HuH-7.5 (cell line): Measurements from ENCODE around the gene ASB18.

Experiments
- DNase-seq: peaks from one replicate; pipeline ENCODE4 v3.0.0; 2011; ENCODE audit warnings: low spot score

Gene ASB18

DNA sequence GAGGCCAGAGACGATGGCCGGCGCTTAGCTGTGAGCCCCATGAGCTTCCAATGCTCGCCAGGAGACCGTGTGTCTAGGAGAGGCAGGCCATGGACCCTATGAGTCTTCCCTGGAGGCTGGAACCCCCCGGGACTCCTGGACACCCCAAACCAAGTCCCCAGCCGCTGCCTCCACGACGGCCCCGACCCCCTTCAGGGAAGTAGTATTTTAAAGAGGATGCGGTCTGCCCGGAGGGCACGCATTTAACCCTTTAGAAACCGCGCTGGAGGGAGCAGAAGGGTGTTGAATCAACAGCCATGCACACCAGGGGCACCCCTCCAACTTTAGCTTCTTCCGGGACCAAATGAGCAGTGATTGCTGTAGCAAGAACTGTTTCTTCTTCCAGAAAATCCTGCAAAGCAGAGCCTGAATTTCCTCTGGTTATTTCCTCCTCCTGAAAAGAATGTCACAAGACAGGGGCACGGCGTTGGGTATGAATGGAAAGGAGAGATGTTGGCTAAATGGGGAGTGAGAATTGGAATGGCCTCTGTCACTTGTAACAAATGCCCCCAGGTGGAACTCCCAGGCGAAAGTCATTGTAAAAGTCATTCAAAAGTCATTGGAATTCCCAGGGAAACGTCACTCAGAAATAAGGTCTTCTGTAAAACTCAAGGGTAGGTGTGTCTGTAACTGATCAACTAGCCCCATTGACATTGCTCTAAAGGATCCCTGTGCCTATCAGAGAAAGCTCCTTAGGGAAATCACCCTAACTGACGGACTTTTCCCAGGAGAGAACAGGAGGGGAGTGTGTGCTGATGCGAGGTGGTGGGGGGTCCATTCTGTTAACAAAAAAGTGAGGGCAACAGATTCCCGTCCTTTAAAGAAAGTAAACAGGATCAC, 90.2 kb downstream of the ASB18 start:
- peak; percentile 16 for DNase-seq

DNA sequence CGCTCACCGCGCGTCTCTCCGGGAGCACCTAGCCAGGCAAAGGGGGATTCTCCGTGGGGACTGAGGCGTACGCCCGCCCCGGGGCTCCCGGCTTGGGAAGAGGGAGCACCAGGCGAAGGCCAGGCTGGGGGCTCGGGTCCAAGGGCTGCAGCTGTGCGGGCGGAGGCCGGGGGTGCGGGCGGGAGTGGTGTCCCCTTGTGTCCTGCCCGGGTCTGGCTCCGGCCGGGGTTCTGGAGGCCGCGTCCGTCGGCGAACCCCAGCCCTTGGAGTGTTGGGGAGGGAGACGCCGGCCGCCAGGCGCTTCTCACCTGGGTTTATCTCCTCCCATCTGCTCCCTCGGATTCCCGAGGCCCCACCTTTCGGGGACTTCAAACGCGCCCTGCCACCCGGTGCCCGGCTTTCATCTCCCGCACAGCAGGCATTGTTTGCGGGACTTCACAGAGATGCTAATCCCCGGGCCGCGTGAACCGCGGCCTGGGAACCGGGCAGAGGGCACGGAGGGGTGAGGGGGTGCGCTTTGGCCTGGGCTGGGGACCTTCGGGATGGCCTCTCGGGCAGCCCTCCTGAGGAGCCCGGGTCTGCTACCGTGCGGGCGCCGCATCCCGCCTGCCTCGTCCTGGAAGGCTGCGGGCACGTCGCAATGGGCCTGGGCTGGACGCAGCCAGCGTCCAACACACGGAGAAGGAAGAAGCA, 91.0 kb downstream of the ASB18 start:
- no peak for DNase-seq

DNA sequence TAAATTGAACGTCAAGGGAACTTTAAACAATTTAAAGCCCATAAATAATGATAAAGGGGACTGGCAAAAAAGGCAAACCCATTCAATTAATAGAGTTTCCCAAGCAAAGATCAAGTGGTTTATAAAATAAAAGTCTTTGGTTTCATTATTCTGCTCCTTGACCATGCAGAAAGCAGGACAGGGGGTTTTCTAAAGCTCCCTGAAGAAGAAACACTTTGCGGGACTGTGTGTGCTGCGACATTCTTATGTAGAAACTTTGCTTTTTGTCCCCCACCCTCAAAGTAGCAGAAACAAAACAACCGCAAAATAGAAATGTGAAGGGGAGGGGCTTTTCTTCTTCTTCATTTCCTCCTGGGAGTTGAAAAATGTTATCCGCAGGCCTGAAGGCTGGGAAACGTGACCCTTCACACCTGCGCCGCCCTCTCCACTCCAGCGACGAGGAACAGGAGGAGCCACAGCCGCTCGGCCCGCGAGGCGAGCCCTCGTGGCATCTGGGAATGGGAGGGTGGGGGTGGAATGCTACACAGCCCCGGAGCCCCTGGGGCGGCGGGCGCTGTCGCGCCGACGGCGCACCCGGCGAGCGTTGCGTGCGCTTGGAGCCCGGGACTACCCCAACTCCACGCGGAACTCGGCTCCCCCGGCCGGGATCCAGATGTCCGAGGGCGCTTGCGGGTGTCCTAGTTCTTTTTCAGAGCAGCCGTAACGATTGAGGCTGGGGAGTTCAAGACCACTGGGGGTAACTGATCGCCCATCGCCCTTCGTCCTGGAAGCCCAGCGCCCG, 91.8 kb downstream of the ASB18 start:
- no peak for DNase-seq

DNA sequence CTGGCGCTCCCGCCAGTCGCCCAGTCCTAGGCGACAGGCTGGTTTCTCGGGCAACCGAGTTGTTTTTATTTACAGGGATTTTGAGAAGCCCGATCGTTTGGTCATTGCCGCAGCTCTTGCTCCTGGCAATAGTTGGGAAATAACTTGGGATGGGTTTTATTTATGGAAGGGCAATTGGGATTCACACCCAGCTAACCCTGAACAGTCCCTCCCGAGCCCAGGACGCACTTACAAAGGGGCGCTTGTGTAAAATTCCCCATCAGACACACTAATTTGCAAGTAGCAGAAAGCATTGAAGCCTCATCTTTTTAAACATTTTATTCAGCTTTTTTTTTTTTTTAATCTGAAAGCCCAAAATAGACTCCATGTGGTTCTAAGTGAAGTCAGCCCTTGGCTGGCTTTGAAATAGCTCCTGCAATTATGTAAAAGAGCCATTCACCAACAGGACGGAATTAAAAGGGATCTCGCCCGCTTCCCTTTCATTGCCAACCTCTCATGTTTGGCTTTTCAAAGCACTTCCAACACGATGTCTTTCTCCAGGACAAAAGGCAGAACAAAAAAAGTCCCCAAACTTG, 92.4 kb downstream of the ASB18 start:
- peak; percentile 27 for DNase-seq

DNA sequence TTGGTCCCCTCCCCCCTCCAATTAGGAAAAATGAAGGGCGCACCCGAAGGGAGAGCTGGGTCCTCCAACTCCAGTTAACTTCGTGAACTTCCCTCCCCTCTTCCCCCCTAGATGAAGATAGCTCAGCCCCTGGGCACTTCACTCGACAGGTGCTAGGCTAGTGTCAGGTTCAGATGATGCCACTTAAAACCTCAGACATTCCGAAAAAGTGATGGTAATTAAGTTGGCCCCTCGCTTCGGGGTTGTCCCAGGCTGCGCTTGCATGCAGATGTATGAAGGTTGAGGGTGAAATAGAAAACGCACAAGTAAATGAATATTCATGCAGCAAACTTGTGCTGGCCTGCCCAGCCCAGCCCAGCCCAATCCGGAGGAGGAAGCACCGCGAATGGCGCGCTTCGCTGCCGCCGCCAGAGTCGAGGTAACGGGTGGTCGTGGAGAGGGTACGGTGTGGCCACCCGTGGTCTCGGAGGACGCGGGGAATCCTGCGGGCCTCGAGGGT, 93.0 kb downstream of the ASB18 start:
- peak; percentile 20 for DNase-seq

DNA sequence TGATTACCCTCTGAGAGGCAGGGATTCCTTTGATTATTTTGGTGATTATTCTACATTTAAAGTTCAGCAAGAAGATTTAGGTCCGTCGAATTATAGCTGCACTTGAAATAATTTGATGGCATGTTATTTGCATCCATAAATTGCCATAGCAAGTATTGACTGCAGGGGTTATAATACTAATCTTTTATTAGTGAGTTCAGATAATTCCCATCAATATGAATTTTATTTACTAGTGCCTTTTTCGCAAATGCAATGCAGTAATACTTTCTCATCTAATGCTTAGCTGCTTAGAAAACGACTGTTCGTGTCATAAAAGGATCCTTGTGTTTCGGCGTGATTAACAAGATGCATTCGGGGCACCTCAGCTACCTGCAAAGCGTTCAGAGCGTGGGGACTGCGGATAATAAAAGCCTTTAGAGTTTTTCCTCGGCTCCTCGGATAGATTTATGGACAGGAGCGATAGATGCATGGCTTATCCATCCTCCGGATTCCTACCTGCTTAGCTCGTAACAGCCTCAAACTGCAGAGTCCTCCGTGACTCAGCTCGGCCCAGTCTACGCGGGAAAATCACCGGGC, 93.5 kb downstream of the ASB18 start:
- DNase-seq: peak; percentile 18

DNA sequence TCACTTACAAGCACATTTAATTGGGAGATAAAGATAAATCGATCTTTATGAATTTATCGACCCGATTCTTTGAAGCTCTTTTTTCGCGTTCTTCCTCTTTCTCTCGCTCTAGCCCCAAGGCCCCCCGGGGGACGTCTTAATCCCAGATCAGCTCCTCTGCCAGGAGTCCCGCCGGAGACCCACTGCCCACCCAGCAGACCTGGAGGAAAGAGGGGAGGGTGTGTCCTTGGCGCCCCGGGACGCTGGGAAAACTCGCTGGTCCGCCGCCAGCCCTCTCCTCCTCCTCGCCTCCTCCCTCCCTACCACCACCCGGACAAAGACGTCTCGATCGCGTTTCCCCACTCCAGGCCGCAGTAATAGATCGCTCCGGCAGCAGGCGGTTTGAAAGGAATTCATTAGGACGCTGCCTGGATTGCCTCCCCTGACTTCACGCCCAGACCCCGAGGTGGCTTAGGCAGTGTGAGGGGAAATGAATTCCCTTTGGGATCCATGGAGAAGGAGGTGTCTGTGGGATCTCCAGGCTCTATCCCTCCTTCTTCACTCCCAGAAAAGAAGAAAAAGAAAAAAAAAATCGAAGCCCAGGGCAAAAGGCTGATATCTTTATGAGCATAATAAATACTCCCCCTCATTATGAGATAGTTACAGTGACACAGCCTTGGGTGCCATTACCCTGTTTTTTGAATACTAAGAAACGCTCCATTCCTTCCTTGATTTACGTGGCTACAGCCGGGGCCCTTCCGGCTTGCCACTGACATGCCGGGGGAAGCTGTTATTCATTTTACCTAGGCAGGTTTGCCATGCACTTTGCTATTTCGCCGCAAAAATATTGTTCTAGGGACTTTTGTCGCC, 94.2 kb downstream of the ASB18 start:
- DNase-seq: peak; percentile 33

DNA sequence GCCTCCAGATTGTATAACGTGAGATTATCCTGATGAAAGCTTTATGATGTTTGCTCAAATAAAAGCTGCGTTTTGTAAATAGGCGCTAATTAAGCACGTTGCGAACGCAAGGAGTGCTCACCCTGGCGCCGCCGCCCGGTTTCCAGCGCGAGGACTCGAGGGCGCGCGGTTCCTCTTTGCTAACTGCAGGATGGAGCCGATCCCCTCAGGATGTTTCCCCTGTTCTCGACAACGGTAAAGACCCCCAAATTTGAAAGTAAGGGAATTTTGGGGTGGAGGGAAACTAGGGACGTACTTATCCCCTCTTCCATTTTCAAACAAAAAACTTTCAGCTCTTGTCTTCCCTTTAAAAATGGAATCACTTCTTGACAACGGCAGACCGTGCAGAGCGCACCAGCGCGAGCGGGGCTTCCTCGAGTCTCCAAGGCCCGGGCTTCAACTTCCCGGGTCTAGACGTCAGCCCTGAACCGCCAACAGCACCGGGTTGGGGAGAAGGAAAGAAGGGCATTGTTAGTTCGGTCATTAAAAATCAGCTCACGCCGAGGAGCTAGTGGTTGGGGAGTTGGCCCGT, 95.0 kb downstream of the ASB18 start:
- DNase-seq: no peak

DNA sequence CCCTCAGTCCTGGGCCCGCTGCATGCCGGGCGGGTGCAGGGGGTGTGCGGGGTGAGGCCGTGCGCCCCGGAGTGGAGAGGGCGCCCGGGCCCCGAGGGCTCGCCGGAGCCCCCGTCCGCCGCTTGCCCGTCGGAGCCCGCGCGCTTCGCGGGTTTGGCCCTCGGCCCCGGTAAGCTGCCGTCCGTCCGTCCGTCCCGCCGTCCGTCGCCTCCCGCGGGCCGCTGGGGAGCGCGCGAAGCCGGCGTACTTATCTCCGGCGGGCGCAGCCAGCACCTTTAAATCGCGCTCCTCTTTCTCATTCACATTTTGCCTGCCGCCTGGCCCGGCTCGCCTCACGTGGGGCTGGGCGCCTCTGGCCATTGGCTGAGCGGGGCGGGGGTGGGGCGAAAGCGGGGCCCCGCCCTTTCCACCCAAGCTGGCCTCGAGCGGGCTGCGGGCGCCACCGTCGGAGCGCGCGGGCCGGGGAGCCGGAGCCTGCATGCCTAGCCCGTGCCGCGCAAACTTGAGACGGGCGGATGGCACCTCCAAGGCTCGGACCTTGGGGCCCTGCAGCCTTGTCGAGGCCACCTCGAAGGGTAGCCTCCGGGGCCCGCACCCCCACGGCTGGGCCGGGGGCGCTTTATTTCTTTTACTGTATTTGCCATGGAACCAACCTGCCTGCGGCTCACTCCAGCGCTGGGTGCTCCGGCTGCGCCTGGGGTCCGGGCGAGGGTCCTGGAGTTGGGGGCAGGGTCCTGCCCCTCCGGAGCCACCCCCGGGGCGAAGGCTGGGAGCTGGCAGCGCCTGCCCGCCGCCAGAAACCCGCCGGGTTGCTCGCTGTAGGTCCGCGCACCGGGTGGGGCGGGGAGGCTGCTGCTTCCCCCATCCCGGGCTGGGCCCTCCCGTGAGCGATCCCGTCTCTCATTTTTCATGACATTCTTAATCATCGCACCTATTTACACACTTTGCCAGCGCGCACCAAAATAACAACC, 95.8 kb downstream of the ASB18 start, which contains the start of gene GBX2:
Gene GBX2 (minus strand): TSS at position 277 of the 971 bp plus-strand sequence. CDS start 415 bp downstream, outside the sequence.
- DNase-seq: peak; percentile 43

DNA sequence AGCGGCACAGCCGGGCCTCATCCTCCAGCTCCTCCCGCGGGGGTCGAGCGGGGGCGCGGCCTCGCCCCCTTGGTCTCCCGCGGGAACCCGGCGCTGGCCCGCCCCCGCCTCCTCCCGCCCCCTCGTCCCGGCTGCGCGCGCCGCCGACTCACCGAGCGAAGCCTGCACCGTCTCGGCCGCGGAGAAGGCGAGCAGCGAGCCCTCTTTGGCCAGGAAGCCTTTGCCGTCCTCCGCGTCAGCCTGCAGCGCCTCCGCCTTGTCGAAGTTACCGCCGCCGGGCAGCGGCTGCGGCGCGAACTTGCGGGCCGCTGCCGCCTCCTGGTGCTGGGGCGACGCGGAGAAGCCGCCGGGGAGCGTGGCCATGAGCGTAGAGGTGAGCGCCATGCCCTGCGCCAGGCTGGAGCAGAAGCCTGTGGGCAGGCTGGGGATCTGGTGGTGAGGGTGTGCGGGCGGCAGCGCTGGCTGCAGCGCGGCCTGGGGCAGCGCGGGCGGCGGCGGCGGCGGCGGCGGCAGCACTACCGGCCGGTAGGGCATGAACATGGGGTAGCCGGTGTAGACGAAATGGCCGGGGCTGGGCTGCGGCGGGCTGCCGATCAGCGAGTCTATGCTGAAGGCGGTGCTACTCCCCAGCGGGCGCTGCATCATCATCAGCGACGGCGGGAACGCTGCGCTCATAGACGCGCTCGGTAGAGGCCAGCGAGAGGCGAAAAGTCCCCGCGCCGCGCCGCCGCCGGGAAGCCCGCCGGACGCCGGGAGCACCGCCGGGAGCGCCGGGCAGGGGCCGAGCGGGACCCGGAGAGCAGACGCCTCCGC, 96.7 kb downstream of the ASB18 start:
- peak; percentile 77 for DNase-seq

DNA sequence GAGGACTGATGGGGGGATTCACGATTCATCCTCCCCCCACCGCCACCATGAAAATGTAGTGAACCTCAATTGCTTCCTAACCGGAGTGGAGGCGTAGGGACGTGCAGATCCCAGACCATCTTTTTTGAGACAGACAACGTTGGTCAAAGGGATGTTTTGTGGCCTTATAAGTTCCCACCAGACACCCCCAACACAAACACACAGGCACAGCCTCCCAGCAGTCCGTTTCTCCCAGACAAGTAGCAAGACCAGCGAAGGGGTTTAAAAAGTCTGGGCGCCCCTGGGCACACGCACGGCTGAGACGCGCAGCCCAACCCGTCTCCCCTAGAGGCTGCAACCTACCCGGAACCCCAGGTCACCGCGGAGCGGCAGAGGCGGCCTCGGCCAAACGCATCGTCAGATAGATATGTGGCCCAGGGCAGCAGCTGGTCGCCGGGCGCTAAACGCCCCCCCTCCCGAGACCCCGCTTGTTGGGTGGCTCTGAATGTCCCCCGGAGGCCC, 97.4 kb downstream of the ASB18 start:
- DNase-seq: peak; percentile 46

DNA sequence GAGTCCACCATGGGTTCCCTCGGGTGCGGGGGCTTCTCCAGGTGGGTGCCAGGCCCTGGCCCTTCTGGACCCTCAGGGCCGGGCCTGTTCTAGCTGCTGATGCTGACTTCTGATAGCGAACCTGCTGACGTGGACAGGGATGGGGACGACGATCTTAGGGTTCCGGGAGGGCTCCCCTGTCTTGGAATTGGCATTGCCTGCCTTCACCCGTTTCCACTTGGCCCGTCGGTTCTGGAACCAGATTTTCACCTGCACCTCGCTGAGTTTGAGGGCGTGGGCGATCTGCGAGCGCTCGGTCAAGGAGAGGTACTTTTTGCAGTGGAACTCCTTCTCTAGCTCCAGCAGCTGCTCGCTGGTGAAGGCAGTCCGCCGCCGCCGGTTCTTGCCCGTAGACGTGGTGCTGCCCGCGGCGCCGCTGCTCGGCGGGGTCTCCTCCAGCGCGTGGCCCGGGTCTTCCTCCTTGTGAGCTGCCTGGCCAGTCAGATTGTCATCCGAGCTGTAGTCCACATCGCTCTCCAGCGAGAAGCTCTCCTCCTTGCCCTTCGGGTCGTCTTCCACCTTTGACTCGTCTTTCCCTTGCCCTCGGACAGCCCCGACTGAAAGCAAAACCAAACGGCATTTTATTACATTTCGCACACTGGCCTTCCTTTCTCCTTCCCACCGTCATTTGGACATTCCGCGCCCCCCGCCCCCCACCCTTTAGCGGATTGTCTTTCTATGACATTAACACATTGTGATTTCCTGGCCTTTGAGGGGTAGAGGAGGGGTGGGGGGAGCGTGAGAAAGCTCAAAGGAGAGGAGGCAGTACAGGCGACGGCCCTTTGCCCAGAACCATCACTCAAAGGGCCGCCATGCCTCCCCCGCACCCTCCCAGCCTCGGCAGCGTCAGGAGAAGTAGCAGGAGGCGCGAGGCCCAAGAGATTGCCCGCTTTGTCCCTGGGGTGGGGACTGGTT, 98.1 kb downstream of the ASB18 start:
- peak; percentile 40 for DNase-seq

DNA sequence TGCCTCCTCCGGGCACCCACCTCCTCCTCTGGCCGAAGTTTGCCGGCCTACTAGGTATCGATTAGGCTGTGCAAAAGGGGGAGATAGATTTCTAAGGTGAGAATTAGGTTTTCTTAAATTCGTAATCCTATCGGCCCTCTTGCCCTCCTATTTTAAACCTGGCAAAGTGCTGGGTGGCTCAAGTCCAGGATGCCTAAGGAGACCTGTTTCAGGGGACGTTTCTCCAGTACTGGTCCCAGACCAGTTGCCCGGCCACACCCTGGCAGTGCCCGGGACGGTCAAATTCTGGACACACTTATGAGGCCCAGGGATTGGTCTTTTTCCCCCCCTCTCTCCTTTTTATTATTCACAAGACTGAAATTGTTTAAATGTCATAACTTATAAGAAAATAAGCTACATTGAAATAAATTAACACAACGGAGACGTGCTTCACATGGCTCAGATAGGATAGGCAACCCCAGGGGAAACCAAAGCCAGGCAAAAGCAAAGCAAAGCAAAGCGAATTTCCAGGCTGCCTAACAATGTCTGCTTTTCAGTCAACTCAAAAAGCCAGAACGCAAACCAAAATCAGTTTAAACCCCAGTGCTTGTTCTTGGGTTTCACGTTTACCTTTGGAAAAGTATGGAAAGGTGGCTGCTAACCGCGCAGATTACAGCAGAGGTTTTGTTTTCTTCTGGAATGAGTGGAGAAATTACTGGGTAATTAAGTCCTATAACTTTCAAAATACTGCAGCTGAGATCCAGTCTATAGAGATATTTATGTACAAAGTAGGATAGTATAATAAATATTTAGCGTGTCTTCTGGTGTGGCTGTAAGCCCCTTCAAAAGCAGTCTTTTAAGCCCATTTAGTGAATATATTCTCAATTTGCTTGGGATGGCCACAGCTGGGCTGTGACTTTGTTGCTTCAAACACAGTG, 99.0 kb downstream of the ASB18 start:
- DNase-seq: no peak

DNA sequence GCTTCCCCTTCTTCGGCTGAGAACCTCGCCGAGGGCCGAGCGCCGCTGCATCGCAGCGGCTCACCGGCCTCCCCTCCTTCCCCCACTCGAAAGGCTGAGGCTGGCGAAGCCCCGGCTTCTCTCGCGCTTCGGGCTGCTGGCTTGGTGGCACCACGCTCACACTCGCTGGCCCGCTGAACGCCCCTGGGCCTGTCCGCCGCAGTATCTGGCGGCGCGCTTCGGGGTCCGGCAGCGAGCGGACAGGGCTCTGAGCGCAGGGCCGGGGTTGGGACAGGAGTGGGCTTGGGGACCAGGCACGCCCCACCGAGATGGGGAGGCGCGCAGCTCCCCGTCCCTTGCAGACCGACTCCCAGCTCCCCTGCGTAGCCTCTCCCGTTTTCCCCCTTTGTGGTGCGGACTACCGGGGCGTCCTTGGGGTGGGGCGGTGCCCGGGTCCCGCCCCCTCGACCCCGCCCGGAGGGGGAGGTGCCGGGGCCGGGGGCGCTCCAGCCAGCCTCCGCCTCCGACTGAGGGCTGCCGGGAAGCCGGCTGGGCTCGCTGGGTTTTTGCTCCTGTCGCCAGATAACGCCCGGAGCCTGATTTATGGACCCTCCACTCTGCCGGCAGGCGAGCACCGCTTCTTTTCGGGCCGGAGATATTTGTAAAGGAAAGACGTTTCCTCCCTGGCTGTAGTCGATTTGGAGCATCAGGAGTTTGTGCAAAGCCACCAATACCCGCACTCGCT, 99.8 kb downstream of the ASB18 start:
- peak; percentile 65 for DNase-seq
